ENCODE measurements around the gene NAA35. TPM values are rescaled to one million over a fixed set of nuclear protein-coding genes. Genes with fewer than 3 reads are reported as not detected.
"Not testable (repeated sequence)": the region's sequence is repeated elsewhere in the genome, so short reads cannot be mapped to it uniquely, and the experiment has no call there.

NAA35 gene
- total RNA-seq, 1 experiment from 2014 or later: 21.3 TPM

GRCh38 chr9:86047361-86047760 lies 106.4 kb downstream of the NAA35 start:
- Histone ChIP-seq H3K27ac (ENCODE audit: low read length) (no peak overlapping the region), H3K4me3 (ENCODE audit: low read depth in 2 of 2, low read length in 2 of 2) (no peak overlapping the region), H3K27me3 (ENCODE audit: control insufficient read depth, insufficient read depth, low read length) (no peaks in the 10 kb centered on the region), H3K9me3 (ENCODE audit: control insufficient read depth, insufficient read depth, low read depth, low read length) (no peaks in the 10 kb centered on the region), H3K4me1 (ENCODE audit: control insufficient read depth, insufficient read depth, low read length) (no peaks in the 10 kb centered on the region), H3K36me3 (ENCODE audit: control insufficient read depth, insufficient read depth, low read length) (no peaks in the 10 kb centered on the region)
- ChIA-PET POLR2A (no interaction called here), CTCF (no interaction called here)
- in situ Hi-C loops (cut with HindIII; ENCODE audit: low pct_unique_long_range_greater_than_20kb, low sequenced_read_pairs) (no loop called here), intact Hi-C loops (cut with micrococcal nuclease; ENCODE audit: unreplicated experiment) (no loop called here)
- BruUV-seq (replicated peaks): no TSS peak
- TF ChIP-seq TCF7L2 (IDR thresholded peaks at IDR 0.05; ENCODE audit: low read depth, low read length) (no peak), REST (IDR thresholded peaks at IDR 0.05; ENCODE audit: insufficient read depth in 1 of 2, low read depth in 2 of 2, low read length in 1 of 2) (no peak), SIN3A (IDR thresholded peaks at IDR 0.05; ENCODE audit: borderline replicate concordance, insufficient read depth, low read depth, low read length) (no peak), POLR2AphosphoS5 (IDR thresholded peaks at IDR 0.05; ENCODE audit: low read depth, low read length) (no peak)
- TF ChIP-seq, protein P1, sequence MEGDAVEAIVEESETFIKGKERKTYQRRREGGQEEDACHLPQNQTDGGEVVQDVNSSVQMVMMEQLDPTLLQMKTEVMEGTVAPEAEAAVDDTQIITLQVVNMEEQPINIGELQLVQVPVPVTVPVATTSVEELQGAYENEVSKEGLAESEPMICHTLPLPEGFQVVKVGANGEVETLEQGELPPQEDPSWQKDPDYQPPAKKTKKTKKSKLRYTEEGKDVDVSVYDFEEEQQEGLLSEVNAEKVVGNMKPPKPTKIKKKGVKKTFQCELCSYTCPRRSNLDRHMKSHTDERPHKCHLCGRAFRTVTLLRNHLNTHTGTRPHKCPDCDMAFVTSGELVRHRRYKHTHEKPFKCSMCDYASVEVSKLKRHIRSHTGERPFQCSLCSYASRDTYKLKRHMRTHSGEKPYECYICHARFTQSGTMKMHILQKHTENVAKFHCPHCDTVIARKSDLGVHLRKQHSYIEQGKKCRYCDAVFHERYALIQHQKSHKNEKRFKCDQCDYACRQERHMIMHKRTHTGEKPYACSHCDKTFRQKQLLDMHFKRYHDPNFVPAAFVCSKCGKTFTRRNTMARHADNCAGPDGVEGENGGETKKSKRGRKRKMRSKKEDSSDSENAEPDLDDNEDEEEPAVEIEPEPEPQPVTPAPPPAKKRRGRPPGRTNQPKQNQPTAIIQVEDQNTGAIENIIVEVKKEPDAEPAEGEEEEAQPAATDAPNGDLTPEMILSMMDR (IDR thresholded peaks at IDR 0.05): no peak
- DNase-seq (ENCODE audit: low read depth, low spot score): no peak
- no peak for ATAC-seq

- H3K9me3 ChIP-seq (ENCODE audit: control insufficient read depth, insufficient read depth, low read depth, low read length); H3K27me3 ChIP-seq (ENCODE audit: control insufficient read depth, insufficient read depth, low read length); POLR2A ChIA-PET; H3K36me3 ChIP-seq (ENCODE audit: control insufficient read depth, insufficient read depth, low read length); intact Hi-C loops (cut with micrococcal nuclease; ENCODE audit: unreplicated experiment); H3K4me1 ChIP-seq (ENCODE audit: control insufficient read depth, insufficient read depth, low read length); DNase-seq (ENCODE audit: low read depth, low spot score); H3K4me3 ChIP-seq (ENCODE audit: low read depth in 2 of 2, low read length in 2 of 2); ATAC-seq; CTCF ChIA-PET; H3K27ac ChIP-seq (ENCODE audit: low read length); in situ Hi-C loops (cut with HindIII; ENCODE audit: low pct_unique_long_range_greater_than_20kb, low sequenced_read_pairs): not testable (repeated sequence)
- BruUV-seq (replicated peaks): TSS peak; percentile 56
These were observed 107.2 kb downstream of the NAA35 start for GRCh38 chr9:86048018-86048742.

All from Panc1 (cell line).